ENCODE results near the gene MGLL.

Gene MGLL

GRCh38 chr3:127787571-127788365, 34.5 kb downstream of the MGLL start:
- DNase-seq, result peak; percentile 13

- peak; percentile 60 for DNase-seq
Observed at GRCh38 chr3:127787071-127787490, 35.2 kb downstream of the MGLL start.

- peak; percentile 69 for DNase-seq
Observed at GRCh38 chr3:127786353-127787070, 35.8 kb downstream of the MGLL start.

- no peak for DNase-seq
Observed at GRCh38 chr3:127785711-127786265, 36.5 kb downstream of the MGLL start.

- no peak for DNase-seq
Observed at GRCh38 chr3:127784865-127785710, 37.2 kb downstream of the MGLL start.

DNA sequence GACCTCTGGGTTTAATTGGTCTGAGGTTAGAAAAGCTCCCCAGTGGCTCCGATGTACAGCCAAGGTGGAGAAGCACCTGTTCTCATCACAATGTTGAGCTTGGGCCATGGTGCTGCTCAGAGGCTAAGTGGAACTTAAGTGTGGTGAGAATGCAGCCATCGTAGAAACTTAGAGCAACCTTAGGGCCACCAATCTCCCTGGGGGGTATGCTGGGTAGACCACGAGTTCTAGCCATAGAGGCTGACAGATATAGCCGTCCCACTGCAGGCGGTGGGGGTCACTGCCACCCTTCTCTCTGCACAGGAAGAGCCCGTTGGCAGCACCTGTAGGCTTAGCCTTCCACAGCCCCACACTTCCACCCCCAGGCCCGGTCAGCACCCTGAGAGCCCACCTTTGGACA, 38.0 kb downstream of the MGLL start:
- DNase-seq, result no peak

DNA sequence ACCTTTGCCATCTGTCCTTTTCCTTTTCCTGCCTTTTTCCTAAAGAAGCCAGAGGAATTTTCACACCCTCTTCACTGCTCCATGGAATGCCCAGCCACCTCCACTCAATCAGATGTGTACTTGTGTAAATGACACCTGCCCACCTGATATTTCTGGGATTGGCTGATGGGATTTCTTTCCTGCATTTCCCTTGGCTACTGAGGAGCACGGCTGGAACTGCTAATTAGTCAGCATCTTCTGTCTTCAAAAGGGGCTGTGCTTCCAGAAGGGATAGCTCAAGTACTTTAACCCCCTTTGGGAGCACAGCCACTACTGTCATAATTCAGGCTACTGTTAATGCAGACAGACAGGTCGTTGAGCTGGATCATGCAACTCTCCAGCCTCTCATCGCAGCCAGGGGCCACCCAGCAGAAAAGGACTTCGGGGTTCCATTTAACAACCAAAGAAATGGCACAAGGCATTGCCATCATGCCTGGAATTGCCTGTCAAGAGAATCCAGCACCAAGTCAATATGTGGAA, 38.6 kb downstream of the MGLL start:
- DNase-seq, result no peak

DNA sequence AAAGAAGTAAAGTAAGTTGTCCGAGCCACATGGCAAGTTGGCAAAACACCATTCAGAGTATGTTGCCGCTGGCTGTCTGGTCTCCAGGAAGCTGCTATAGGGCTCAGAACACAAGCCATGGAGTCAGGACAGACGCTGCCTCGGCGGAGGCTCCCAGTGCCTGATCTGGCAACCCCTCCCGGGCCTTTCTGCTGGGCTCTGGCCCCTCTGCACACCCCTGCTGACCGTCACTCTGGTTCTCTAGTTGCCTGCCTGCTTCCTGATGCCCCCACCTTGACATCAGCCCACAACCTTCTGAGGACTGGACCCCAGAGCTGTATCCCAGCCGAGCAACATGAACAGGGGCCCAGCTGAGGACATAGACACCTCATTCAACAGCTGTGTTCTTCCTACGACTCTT, 39.1 kb downstream of the MGLL start:
- DNase-seq, result no peak

DNA sequence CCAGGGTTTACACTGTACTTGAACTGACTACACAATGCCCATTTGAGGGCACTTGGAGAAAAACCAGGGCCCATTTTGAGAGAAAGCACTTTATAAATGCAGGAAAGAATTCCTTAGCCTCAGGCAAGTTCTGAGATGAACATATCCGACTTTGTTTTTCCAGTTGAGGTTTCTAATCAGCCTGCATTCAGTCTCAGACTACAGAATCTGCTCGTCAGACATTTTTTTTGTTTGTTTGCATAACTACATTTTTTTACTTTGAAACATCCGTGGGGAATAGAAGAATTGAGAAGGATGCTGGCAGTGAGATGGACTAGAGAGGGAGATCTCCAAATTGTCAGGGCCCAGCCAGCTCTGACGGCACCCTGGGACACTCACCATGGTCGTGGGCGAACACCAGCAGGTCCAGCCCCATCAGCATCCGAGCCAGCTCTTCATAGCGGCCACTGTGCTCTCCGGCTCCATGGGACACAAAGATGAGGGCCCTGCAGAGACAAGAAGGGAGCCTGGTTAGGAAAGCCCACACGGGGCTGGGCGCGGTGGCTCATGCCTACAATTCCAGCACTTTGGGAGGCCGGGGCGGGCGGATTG, 40.8 kb downstream of the MGLL start:
- DNase-seq, result no peak

DNA sequence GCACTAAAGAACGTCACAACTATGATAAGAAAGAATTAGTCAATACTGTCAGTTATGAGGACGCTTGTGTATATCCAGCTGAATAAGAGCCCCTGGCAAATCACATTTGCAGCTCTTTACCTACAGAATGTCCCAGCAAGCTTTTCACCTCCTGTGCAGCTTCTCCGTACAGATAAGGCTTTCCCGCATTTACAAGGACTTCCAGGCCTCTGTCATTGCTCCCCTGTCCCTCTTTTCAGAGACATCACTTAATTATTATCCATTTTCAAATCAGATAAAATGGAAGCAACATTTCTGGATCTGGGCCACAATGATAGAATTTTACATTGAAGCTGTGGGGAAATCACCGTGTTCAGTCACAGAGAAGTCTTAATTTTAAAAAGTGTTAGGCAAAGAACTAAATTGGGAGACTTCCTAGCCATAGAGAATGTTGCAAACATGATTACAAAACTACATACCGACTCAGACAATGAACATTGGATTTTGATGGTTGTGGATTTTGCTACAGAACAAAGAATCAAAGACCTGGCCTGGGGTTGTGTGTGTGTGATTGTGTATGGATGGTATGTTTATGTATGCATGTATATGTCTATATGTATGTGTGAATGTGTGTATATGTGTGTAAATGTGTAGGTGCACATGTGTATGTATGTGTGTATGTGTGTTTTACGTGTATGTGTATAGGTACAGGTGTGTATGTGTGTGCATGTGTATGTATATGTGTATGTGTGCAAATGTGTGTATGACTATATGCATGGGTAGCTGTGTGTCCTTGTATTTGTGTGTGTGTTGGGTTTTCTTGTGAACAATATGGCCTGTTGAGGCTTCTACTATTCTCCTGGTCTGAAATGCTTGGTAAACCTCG, 41.5 kb downstream of the MGLL start:
- DNase-seq, result no peak

DNA sequence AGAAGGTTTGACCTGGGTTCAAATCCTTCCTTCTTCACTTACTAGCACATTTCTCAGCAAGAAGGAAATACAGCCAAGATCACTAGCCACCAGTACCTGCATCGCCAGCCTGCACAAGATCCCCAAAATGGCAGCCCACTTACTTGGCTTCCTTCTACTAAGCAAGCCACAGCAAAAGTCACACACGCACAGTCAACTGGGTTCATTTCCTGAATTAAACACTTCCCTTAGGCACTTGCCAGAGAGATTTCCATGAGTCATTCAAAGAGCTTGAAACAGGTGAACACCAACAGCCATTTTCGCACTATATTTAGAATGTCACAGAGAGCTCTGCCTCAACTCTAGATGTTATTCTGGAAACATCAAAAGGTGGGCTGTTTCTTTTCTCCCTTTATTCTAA, 42.6 kb downstream of the MGLL start:
- no peak for DNase-seq

GRCh38 chr3:127777921-127778656, 44.2 kb downstream of the MGLL start:
- no peak for DNase-seq

GRCh38 chr3:127777332-127777731, 45.0 kb downstream of the MGLL start:
- no peak for DNase-seq

GRCh38 chr3:127776347-127776746, 46.0 kb downstream of the MGLL start:
- DNase-seq, result no peak

- DNase-seq, result peak; percentile 11
Observed at GRCh38 chr3:127775398-127776109, 46.8 kb downstream of the MGLL start.

DNA sequence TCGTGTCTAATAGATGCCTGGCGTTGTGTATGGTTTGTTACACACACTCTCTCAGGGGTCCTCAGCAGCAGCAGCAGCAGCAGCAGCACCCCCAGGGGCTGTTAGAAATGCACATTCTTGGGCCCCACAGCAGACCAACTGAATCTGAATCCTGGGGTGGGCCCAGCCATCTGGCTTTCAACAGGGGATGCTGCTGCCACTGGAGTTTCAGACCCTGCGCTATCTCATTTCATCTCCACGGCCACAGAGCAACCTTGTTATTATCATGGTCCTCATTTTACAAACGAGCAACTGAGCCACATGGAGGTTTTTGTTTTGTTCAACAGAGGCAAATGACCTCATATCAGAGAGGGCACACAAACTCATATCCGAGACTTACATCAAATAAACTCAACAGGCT, 47.7 kb downstream of the MGLL start:
- no peak for DNase-seq

GRCh38 chr3:127773752-127774395, 48.4 kb downstream of the MGLL start:
- no peak for DNase-seq

DNA sequence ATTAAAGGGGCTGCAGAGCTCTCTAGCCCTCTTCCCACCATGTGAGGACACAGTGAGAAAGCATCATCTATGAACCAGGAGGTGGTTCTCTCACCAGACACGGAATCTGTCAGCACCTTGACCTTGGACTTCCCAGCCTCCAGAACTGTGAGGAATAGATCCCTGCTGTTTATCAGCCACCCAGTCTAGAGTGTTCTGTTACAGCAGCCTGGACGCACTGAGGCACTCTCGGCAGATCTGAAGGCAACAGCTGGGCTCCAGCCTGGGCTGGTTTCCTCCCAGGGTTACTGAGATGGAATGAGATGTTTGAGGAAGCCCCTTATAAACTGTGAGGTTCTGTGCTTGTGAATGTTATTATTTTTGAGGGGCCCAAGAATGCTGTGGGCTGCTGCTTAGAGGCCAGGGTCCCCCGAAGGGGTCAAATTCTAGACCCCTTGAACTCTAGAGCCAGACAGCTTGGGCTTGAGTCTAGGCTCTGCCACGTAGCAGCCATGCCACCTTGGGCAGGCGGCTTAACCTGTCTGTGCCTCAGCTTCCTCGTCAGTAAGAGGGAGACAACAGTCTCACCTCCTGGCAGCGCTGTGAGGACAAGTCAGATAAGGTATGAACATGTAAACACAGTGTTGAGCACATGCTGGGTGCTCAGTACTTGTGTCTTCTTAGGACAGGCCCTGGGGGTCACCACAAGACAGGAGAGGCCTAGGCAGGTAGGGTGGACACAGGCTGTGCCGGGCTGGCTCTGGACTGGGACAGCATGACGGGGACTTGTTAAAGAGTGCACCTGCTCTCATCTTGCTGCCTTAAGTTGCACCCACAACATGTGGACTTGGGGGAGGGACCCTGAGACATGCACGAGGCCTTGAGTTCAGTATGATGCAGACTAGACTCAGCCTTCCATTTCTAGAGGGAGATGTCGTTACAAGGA, 49.2 kb downstream of the MGLL start:
- no peak for DNase-seq
